ENCODE results near the gene TRAPPC12. TPM values are rescaled to one million over a fixed set of nuclear protein-coding genes. Genes with fewer than 3 reads are reported as not detected.
"Not testable (repeated sequence)": the region's sequence is repeated elsewhere in the genome, so short reads cannot be mapped to it uniquely, and the experiment has no call there.

TRAPPC12 gene
- polyA plus RNA-seq, 1 donor = 74.8 TPM

GRCh38 chr2:3500326-3500899, 120.9 kb downstream of the TRAPPC12 start:
- Histone ChIP-seq H3K27ac (ENCODE audit: low read length) (no peak overlapping the region), H3K27me3 (ENCODE audit: control insufficient read depth, insufficient read depth, low read length) (no peaks in the 10 kb centered on the region), H3K4me3 (ENCODE audit: low read length) (no peak overlapping the region), H3K9me3 (ENCODE audit: control insufficient read depth, low read depth, low read length) (no peaks in the 10 kb centered on the region), H3K36me3 (ENCODE audit: control insufficient read depth, insufficient read depth, low read length) (peaks cover 60% of the 10 kb centered on the region), H3K4me1 (ENCODE audit: control insufficient read depth, insufficient read depth, low read length) (no peaks in the 10 kb centered on the region)
- WGBS (ENCODE audit: insufficient coverage, low lambda C conversion rate) = no CpG with 5 or more reads among the region's 34 CpGs
- no peak for DNase-seq

- Histone ChIP-seq H3K27ac (ENCODE audit: low read length) (no peak overlapping the region), H3K9me3 (ENCODE audit: control insufficient read depth, low read depth, low read length) (no peaks in the 10 kb centered on the region), H3K4me3 (ENCODE audit: low read length) (no peak overlapping the region), H3K36me3 (ENCODE audit: control insufficient read depth, insufficient read depth, low read length) (peaks cover 48% of the 10 kb centered on the region), H3K27me3 (ENCODE audit: control insufficient read depth, insufficient read depth, low read length) (no peaks in the 10 kb centered on the region), H3K4me1 (ENCODE audit: control insufficient read depth, insufficient read depth, low read length) (no peaks in the 10 kb centered on the region)
- 100% methylated on average over 3 of the region's 14 CpGs for WGBS (ENCODE audit: insufficient coverage, low lambda C conversion rate)
- no peak for DNase-seq
Observed at GRCh38 chr2:3503046-3503445, 123.6 kb downstream of the TRAPPC12 start.

GRCh38 chr2:3503483-3503882, 124.0 kb downstream of the TRAPPC12 start:
- Histone ChIP-seq H3K4me3 (ENCODE audit: low read length) (no peak overlapping the region), H3K36me3 (ENCODE audit: control insufficient read depth, insufficient read depth, low read length) (peaks cover 46% of the 10 kb centered on the region), H3K27me3 (ENCODE audit: control insufficient read depth, insufficient read depth, low read length) (no peaks in the 10 kb centered on the region), H3K4me1 (ENCODE audit: control insufficient read depth, insufficient read depth, low read length) (no peaks in the 10 kb centered on the region), H3K27ac (ENCODE audit: low read length) (no peak overlapping the region), H3K9me3 (ENCODE audit: control insufficient read depth, low read depth, low read length) (peaks cover 1% of the 10 kb centered on the region)
- DNase-seq = no peak
- no CpG with 5 or more reads among the region's 13 CpGs for WGBS (ENCODE audit: insufficient coverage, low lambda C conversion rate)

GRCh38 chr2:3504741-3505140, 125.2 kb downstream of the TRAPPC12 start:
- Histone ChIP-seq H3K4me1 (ENCODE audit: control insufficient read depth, insufficient read depth, low read length) (no peaks in the 10 kb centered on the region), H3K9me3 (ENCODE audit: control insufficient read depth, low read depth, low read length) (peaks cover 6% of the 10 kb centered on the region), H3K4me3 (ENCODE audit: low read length) (no peak overlapping the region), H3K36me3 (ENCODE audit: control insufficient read depth, insufficient read depth, low read length) (peaks cover 35% of the 10 kb centered on the region), H3K27ac (ENCODE audit: low read length) (no peak overlapping the region), H3K27me3 (ENCODE audit: control insufficient read depth, insufficient read depth, low read length) (no peaks in the 10 kb centered on the region)
- 100% methylated on average over 1 of the region's 5 CpGs for whole genome bisulfite sequencing (ENCODE audit: insufficient coverage, low lambda C conversion rate)
- no peak for DNase-seq

GRCh38 chr2:3505771-3506170, 126.3 kb downstream of the TRAPPC12 start:
- H3K9me3 ChIP-seq (ENCODE audit: control insufficient read depth, low read depth, low read length) = peaks cover 6% of the 10 kb centered on the region
- H3K36me3 ChIP-seq (ENCODE audit: control insufficient read depth, insufficient read depth, low read length) = peaks cover 29% of the 10 kb centered on the region
- H3K4me1 ChIP-seq (ENCODE audit: control insufficient read depth, insufficient read depth, low read length) = no peaks in the 10 kb centered on the region
- no peak overlapping the region for H3K4me3 ChIP-seq (ENCODE audit: low read length)
- DNase-seq = peak in 1 of 2 donors; percentile 67
- H3K27ac ChIP-seq (ENCODE audit: low read length) = peak overlapping the region; percentile 7
- no peaks in the 10 kb centered on the region for H3K27me3 ChIP-seq (ENCODE audit: control insufficient read depth, insufficient read depth, low read length)
- no CpG with 5 or more reads among the region's 4 CpGs for WGBS (ENCODE audit: insufficient coverage, low lambda C conversion rate)

GRCh38 chr2:3512086-3512485, 132.6 kb downstream of the TRAPPC12 start:
- Histone ChIP-seq H3K4me3 (ENCODE audit: low read length) (no peak overlapping the region), H3K4me1 (ENCODE audit: control insufficient read depth, insufficient read depth, low read length) (peaks cover 11% of the 10 kb centered on the region), H3K9me3 (ENCODE audit: control insufficient read depth, low read depth, low read length) (peaks cover 11% of the 10 kb centered on the region), H3K36me3 (ENCODE audit: control insufficient read depth, insufficient read depth, low read length) (peaks cover 33% of the 10 kb centered on the region), H3K27ac (ENCODE audit: low read length) (no peak overlapping the region), H3K27me3 (ENCODE audit: control insufficient read depth, insufficient read depth, low read length) (no peaks in the 10 kb centered on the region)
- WGBS (ENCODE audit: insufficient coverage, low lambda C conversion rate) = no CpG with 5 or more reads among the region's 2 CpGs
- no peak for DNase-seq

- Histone ChIP-seq H3K4me1 (ENCODE audit: control insufficient read depth, insufficient read depth, low read length) (peaks cover 11% of the 10 kb centered on the region), H3K27ac (ENCODE audit: low read length) (peak overlapping the region; percentile 52), H3K4me3 (ENCODE audit: low read length) (no peak overlapping the region), H3K9me3 (ENCODE audit: control insufficient read depth, low read depth, low read length) (peaks cover 11% of the 10 kb centered on the region), H3K27me3 (ENCODE audit: control insufficient read depth, insufficient read depth, low read length) (no peaks in the 10 kb centered on the region), H3K36me3 (ENCODE audit: control insufficient read depth, insufficient read depth, low read length) (peaks cover 33% of the 10 kb centered on the region)
- DNase-seq = peak in 1 of 2 donors; percentile 60
- 30% methylated on average over 2 of the region's 3 CpGs for WGBS (ENCODE audit: insufficient coverage, low lambda C conversion rate)
Observed at GRCh38 chr2:3513026-3513810, 133.7 kb downstream of the TRAPPC12 start.

- H3K27ac ChIP-seq (ENCODE audit: low read length); H3K27me3 ChIP-seq (ENCODE audit: control insufficient read depth, insufficient read depth, low read length); H3K4me3 ChIP-seq (ENCODE audit: low read length); DNase-seq; H3K9me3 ChIP-seq (ENCODE audit: control insufficient read depth, low read depth, low read length): not testable (repeated sequence)
- Histone ChIP-seq H3K36me3 (ENCODE audit: control insufficient read depth, insufficient read depth, low read length) (peaks cover 31% of the 10 kb centered on the region), H3K4me1 (ENCODE audit: control insufficient read depth, insufficient read depth, low read length) (peaks cover 19% of the 10 kb centered on the region)
- WGBS (ENCODE audit: insufficient coverage, low lambda C conversion rate) = no CpG with 5 or more reads among the region's 5 CpGs
Observed at GRCh38 chr2:3515438-3515837, 135.9 kb downstream of the TRAPPC12 start.

- H3K9me3 ChIP-seq (ENCODE audit: control insufficient read depth, low read depth, low read length) = peaks cover 8% of the 10 kb centered on the region
- DNase-seq = no peak
- H3K27ac ChIP-seq (ENCODE audit: low read length) = no peak overlapping the region
- H3K36me3 ChIP-seq (ENCODE audit: control insufficient read depth, insufficient read depth, low read length) = peaks cover 18% of the 10 kb centered on the region
- H3K4me3 ChIP-seq (ENCODE audit: low read length) = no peak overlapping the region
- 100% methylated on average over 2 of the region's 3 CpGs for WGBS (ENCODE audit: insufficient coverage, low lambda C conversion rate)
- H3K4me1 ChIP-seq (ENCODE audit: control insufficient read depth, insufficient read depth, low read length) = peaks cover 20% of the 10 kb centered on the region
- no peaks in the 10 kb centered on the region for H3K27me3 ChIP-seq (ENCODE audit: control insufficient read depth, insufficient read depth, low read length)
Observed at GRCh38 chr2:3516831-3517230, 137.3 kb downstream of the TRAPPC12 start.

- H3K27ac ChIP-seq (ENCODE audit: low read length) = peak overlapping the region; percentile 95
- peak overlapping the region; percentile 91 for H3K4me3 ChIP-seq (ENCODE audit: low read length)
- no CpG with 5 or more reads among the region's 3 CpGs for WGBS (ENCODE audit: insufficient coverage, low lambda C conversion rate)
- peaks cover 6% of the 10 kb centered on the region for H3K36me3 ChIP-seq (ENCODE audit: control insufficient read depth, insufficient read depth, low read length)
- H3K27me3 ChIP-seq (ENCODE audit: control insufficient read depth, insufficient read depth, low read length) = no peaks in the 10 kb centered on the region
- DNase-seq = peak in 1 of 2 donors; percentile 15
- H3K4me1 ChIP-seq (ENCODE audit: control insufficient read depth, insufficient read depth, low read length) = peaks cover 18% of the 10 kb centered on the region
- peaks cover 8% of the 10 kb centered on the region for H3K9me3 ChIP-seq (ENCODE audit: control insufficient read depth, low read depth, low read length)
Observed at GRCh38 chr2:3517948-3518495, 138.5 kb downstream of the TRAPPC12 start.
